NT2/D1 (cell line): Measurements from ENCODE around the gene BABAM2.

Experiments
- DNase-seq: peaks from one replicate; pipeline ENCODE4 v3.0.0-alpha.2; 2011; ENCODE audit warnings: low read depth, low spot score
- H3K27me3 ChIP-seq: 2 replicates; pipeline ENCODE4 v1.6.0; 2011; ENCODE audit warnings: mild to moderate bottlenecking; ENCODE audit not compliant: insufficient read length, insufficient read depth
- H3K36me3 ChIP-seq: 2 replicates; pipeline ENCODE4 v1.6.1; 2011; ENCODE audit warnings: mild to moderate bottlenecking, low read length, mixed read lengths; ENCODE audit not compliant: insufficient read depth, insufficient read length
- H3K4me1 ChIP-seq: 2 replicates; pipeline ENCODE4 v1.5.1; 2011; ENCODE audit not compliant: insufficient read depth, insufficient read length
- H3K4me3 ChIP-seq: 2 replicates; pipeline ENCODE4 v1.5.1; 2011; ENCODE audit warnings: low read depth; ENCODE audit not compliant: insufficient read length
- H3K9ac ChIP-seq: 2 replicates; pipeline ENCODE4 v1.6.0; 2011; ENCODE audit warnings: low read depth; ENCODE audit not compliant: insufficient read length
- H3K9me3 ChIP-seq: 2 replicates; pipeline ENCODE4 v1.5.1; 2011; ENCODE audit warnings: mild to moderate bottlenecking, low read length; ENCODE audit not compliant: insufficient read depth
- SUZ12 ChIP-seq: IDR thresholded peaks from 2 replicates; pipeline ENCODE4 v1.6.1; 2011; ENCODE audit not compliant: insufficient read length, insufficient read depth; ENCODE audit errors: extremely low read depth
- YY1 ChIP-seq: IDR thresholded peaks from 2 replicates; pipeline ENCODE4 v1.6.1; 2011; ENCODE audit not compliant: insufficient read length, insufficient read depth
- ZNF274 ChIP-seq: IDR thresholded peaks from 2 replicates; pipeline ENCODE4 v1.6.1; 2011; ENCODE audit warnings: mild to moderate bottlenecking, low read depth, low read length

Gene BABAM2

GRCh38 chr2:28296243-28296642 is 405.7 kb downstream of the BABAM2 start:
- Histone ChIP-seq H3K9me3 (no peaks in the 10 kb centered on the region), H3K9ac (no peak overlapping the region), H3K4me1 (no peaks in the 10 kb centered on the region), H3K36me3 (no peaks in the 10 kb centered on the region), H3K27me3 (no peaks in the 10 kb centered on the region), H3K4me3 (no peak overlapping the region)
- DNase-seq, result no peak
- TF ChIP-seq ZNF274, result no peak
- no peak for TF ChIP-seq SUZ12
- no peak for TF ChIP-seq YY1

GRCh38 chr2:28296904-28297303 is 406.4 kb downstream of the BABAM2 start:
- Histone ChIP-seq H3K36me3 (no peaks in the 10 kb centered on the region), H3K27me3 (no peaks in the 10 kb centered on the region), H3K4me1 (no peaks in the 10 kb centered on the region), H3K9me3 (no peaks in the 10 kb centered on the region), H3K4me3 (no peak overlapping the region), H3K9ac (no peak overlapping the region)
- no peak for DNase-seq
- no peak for TF ChIP-seq ZNF274
- no peak for TF ChIP-seq YY1
- TF ChIP-seq SUZ12, result no peak

GRCh38 chr2:28297531-28297930 is 407.0 kb downstream of the BABAM2 start:
- Histone ChIP-seq H3K9me3 (no peaks in the 10 kb centered on the region), H3K9ac (no peak overlapping the region), H3K4me3 (no peak overlapping the region), H3K27me3 (no peaks in the 10 kb centered on the region), H3K4me1 (no peaks in the 10 kb centered on the region), H3K36me3 (no peaks in the 10 kb centered on the region)
- DNase-seq, result no peak
- TF ChIP-seq ZNF274 (no peak), SUZ12 (no peak), YY1 (no peak)

GRCh38 chr2:28298406-28298805 is 407.9 kb downstream of the BABAM2 start:
- no peak overlapping the region for H3K9ac ChIP-seq
- no peaks in the 10 kb centered on the region for H3K4me1 ChIP-seq
- TF ChIP-seq ZNF274, result no peak
- TF ChIP-seq YY1, result no peak
- TF ChIP-seq SUZ12, result no peak
- H3K36me3 ChIP-seq, result no peaks in the 10 kb centered on the region
- H3K27me3 ChIP-seq, result no peaks in the 10 kb centered on the region
- no peaks in the 10 kb centered on the region for H3K9me3 ChIP-seq
- no peak overlapping the region for H3K4me3 ChIP-seq
- DNase-seq, result no peak

GRCh38 chr2:28300485-28301341 is 410.2 kb downstream of the BABAM2 start:
- H3K4me3 ChIP-seq, result no peak overlapping the region
- peaks cover 13% of the 10 kb centered on the region for H3K9me3 ChIP-seq
- no peak for DNase-seq
- H3K4me1 ChIP-seq, result no peaks in the 10 kb centered on the region
- no peaks in the 10 kb centered on the region for H3K27me3 ChIP-seq
- TF ChIP-seq SUZ12, result no peak
- H3K9ac ChIP-seq, result no peak overlapping the region
- no peaks in the 10 kb centered on the region for H3K36me3 ChIP-seq

- H3K9ac ChIP-seq, result no peak overlapping the region
- no peaks in the 10 kb centered on the region for H3K27me3 ChIP-seq
- TF ChIP-seq YY1 (no peak), SUZ12 (no peak), ZNF274 (no peak)
- H3K36me3 ChIP-seq, result no peaks in the 10 kb centered on the region
- H3K4me1 ChIP-seq, result no peaks in the 10 kb centered on the region
- H3K4me3 ChIP-seq, result no peak overlapping the region
- DNase-seq, result no peak
- H3K9me3 ChIP-seq, result peaks cover 13% of the 10 kb centered on the region
Measured at GRCh38 chr2:28305202-28305601, 414.7 kb downstream of the BABAM2 start.

- no peak for DNase-seq
- TF ChIP-seq ZNF274 (no peak), YY1 (no peak), SUZ12 (no peak)
- H3K4me1 ChIP-seq, result no peaks in the 10 kb centered on the region
Measured at GRCh38 chr2:28310107-28310506, 419.6 kb downstream of the BABAM2 start.

More at GRCh38 chr2:28310107-28310506, 419.6 kb downstream of the BABAM2 start:
- H3K27me3 ChIP-seq, result no peaks in the 10 kb centered on the region
- no peaks in the 10 kb centered on the region for H3K36me3 ChIP-seq
- no peak overlapping the region for H3K9ac ChIP-seq
- peaks cover 6% of the 10 kb centered on the region for H3K9me3 ChIP-seq
- H3K4me3 ChIP-seq, result no peak overlapping the region
